Renal cortical epithelial cell (primary cell): ENCODE measurements around the gene APOBEC3C. TPM values are rescaled to one million over a fixed set of nuclear protein-coding genes. Genes with fewer than 3 reads are reported as not detected.
"Not testable (repeated sequence)": the region's sequence is repeated elsewhere in the genome, so short reads cannot be mapped to it uniquely, and the experiment has no call there.

ENCODE experiments used
- DNase-seq: peaks from one replicate; pipeline ENCODE4 v3.0.0-alpha.2; 2011; ENCODE audit warnings: low read depth
- total RNA-seq: library from RNA; depleted of rRNA; stranded (reverse); fragments of >200 nt; gene quantifications from 2 replicates; pipeline ENCODE4 v1.2.3, GENCODE V29; 2014

Gene APOBEC3C
- total RNA-seq, 1 donor from 2014 or later = 8.0 TPM

DNA sequence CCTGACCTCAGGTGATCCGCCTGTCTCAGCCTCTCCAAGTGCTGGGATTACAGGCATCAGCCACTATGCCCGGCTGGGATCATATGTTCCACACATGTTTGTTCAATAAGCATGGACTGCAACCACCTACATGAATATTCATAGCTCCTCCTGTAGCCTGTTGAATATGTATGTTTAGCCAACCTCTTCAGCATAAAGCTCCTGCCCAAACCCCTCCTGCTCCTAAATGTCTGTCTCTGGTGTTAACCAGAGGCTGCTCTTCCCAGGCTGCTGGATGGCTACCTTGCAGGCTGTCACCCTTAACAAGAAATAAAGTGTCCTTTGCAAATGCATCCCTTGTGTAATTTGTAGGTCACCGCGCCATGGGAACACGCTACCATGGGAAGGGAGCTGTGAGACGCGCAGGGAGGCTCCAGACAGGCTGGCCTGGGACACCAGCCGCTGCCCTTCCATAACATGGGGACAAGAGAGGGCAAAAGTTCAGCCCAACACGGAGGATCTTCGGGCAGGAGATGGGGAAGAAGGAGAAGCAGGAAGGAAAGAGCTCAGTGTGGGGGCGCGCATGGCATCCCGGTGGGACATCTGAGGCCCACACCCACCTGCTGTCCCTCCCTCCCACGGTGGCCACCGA lies 6.1 kb downstream of the APOBEC3C start:
- peak; percentile 4 for DNase-seq

DNA sequence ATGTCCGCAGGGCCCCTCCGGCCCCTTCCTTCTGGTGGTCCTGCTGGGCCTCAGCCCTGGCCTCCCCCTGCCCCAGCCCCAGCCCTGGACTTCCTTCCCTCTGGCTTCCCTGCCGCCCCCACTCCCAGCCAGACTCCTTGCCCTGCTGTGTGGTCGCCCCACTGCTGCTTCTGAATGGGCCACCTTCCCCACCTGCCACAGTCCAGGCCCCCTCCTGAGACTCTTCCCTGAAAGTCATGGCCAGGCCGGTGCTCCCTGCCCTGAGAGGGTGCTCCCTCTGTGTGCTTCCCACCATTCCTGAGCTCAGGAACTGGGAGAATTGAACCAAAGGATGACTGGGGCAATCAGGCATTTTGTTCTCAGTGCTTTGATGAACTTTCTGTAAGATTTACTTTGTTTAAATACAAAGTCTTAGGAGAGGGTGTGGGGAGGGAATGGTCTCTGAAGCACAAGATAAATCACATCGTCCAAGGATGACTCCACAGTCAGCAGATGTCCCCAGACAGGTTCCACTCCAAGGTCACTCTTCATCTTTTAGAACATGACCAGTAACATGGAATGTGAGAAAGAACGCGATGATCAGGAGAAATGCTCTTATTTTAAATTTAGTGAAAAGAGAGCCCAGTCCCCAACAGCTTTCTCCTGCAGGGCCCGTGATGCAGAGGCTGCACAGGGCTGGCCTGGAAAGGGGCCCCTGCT lies 7.6 kb downstream of the APOBEC3C start:
- DNase-seq = no peak

- DNase-seq = no peak
These were observed 10.7 kb downstream of the APOBEC3C start for GRCh38 chr22:39024519-39025308.

GRCh38 chr22:39026509-39027150 lies 12.6 kb downstream of the APOBEC3C start:
- no peak for DNase-seq

GRCh38 chr22:39027717-39028116 lies 13.7 kb downstream of the APOBEC3C start:
- DNase-seq = no peak

GRCh38 chr22:39028281-39028680 lies 14.2 kb downstream of the APOBEC3C start:
- no peak for DNase-seq

DNA sequence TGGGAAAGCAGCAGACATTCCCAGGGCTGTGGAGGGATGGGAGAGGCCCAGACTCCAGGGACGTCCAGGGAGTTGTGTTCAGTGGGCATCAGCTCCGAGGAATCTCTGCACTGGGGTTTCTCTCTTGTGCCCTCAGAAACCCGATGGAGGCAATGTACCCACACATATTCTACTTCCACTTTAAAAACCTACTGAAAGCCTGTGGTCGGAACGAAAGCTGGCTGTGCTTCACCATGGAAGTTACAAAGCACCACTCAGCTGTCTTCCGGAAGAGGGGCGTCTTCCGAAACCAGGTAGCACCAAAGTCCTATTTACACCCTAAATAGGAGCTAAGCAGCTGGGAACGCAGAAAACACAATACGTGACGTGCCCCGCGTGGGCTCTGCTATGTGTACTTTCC lies 15.2 kb downstream of the APOBEC3C start:
- DNase-seq = no peak

GRCh38 chr22:39030705-39031104 lies 16.6 kb downstream of the APOBEC3C start:
- DNase-seq = no peak

DNA sequence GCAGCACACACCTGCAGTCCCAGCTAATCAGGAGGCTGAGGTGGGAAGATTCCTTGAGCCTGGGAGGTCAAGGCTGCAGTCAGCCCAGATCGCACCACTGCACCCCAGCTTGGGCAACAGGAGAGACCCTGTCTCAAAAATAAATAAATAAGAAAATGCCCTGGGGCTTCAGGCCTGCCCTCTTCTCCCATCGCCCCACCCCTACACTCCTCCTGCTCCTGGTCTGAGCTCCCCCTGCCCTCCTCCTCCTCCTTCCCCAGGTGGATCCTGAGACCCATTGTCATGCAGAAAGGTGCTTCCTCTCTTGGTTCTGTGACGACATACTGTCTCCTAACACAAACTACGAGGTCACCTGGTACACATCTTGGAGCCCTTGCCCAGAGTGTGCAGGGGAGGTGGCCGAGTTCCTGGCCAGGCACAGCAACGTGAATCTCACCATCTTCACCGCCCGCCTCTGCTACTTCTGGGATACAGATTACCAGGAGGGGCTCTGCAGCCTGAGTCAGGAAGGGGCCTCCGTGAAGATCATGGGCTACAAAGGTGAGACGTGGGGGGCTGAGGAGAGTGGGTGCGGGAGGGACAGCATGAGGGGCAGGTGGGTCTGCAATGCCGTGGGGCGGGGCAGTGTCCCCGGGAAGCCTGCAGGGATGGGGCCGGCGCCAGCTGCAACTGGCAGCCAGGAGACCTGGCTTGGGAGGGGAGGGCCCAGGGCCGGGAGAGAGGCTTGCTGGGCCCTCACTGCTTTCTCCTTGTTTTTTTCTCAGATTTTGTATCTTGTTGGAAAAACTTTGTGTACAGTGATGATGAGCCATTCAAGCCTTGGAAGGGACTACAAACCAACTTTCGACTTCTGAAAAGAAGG lies 17.6 kb downstream of the APOBEC3C start:
- DNase-seq = not testable (repeated sequence)

- DNase-seq = not testable (repeated sequence)
These were observed 23.0 kb downstream of the APOBEC3C start for GRCh38 chr22:39037071-39037470.

DNA sequence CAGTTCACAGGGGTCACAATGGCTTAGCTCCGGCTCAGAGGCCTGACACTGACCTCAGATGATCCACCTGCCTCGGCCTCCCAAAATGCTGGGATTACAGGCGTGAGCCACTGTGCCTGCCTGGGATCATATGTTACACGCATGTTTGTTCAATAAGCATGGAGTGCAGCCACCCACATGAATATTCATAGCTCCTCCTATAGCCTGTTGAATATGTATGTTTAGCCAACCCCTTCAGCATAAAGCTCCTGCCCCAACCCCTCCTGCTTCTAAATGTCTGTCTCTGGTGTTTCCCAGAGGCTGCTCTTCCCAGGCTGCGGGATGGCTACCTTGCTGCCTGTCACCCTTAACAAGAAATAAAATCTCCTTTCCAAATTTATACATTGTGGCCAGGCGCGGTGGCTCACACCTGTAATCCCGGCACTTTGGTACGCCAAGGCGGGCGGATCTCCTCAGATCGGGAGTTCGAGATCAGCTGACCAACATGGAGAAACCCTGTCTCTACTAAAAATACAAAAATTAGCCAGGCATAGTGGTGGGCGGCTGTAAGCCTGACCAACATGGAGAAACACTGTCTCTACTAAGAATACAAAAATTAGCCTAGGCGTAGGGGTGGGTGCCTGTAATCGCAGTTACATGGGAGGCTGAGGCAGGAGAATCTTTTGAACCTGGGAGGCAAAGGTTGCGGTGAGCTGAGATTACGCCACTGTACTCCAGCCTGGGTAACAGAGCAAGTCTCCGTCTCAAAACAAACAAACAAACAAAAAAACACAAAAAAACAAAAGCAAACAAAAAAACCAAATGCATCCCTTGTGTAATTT lies 25.5 kb downstream of the APOBEC3C start:
- no peak for DNase-seq

- not testable (repeated sequence) for DNase-seq
These were observed 26.1 kb downstream of the APOBEC3C start for GRCh38 chr22:39040155-39040537.

- peak; percentile 44 for DNase-seq
These were observed 26.7 kb downstream of the APOBEC3C start, which contains the start of gene APOBEC3F for GRCh38 chr22:39040538-39041296. Gene APOBEC3F (plus strand): TSS chr22:39040864. CDS start chr22:39040961, 97 bp downstream.

GRCh38 chr22:39041908-39042307 lies 27.9 kb downstream of the APOBEC3C start:
- no peak for DNase-seq

DNA sequence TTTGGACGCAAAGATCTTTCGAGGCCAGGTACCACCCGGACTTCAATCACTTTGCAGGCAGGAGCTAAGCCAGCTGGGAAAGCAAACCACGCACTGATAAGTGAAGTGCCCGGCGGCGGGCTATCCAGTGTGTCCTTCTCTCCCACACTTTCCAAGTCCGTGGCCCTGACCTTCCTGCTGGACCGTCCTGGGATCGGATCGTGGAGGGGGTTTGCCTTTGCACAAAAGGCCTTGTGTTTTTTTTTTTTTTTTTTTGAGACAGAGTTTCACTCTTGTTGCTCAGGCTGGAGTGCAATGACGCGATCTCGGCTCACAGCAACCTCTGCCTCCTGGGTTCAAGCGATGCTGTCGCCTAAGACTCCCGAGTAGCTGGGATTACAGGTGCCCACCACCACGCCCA lies 29.0 kb downstream of the APOBEC3C start:
- DNase-seq = not testable (repeated sequence)

DNA sequence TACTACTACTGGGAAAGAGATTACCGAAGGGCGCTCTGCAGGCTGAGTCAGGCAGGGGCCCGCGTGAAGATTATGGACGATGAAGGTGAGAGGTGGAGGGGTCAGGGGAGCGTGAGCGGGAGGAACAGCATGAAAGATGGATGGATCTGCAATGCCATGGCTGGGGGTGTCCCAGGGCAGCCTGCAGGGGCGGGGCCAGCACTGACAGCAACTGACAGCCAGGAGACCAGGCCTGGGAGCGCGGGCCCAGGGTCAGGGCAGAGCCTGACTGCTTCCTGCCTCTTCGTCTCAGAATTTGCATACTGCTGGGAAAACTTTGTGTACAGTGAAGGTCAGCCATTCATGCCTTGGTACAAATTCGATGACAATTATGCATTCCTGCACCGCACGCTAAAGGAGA lies 31.1 kb downstream of the APOBEC3C start:
- DNase-seq = not testable (repeated sequence)

DNA sequence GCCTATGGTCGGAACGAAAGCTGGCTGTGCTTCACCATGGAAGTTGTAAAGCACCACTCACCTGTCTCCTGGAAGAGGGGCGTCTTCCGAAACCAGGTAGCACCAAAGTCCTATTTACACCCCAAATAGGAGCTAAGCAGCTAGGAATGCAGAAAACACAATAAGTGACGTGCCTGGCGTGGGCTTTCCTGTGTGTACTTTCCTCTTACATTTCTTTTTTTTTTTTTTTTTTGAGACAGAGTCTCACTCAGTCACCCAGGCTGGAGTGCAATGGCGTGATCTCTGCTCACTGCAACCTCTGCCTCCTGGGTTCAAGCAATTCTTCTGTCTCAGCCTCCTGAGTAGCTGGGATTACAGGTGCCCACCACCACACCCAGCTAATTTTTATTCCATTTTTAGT lies 35.4 kb downstream of the APOBEC3C start:
- DNase-seq = not testable (repeated sequence)

GRCh38 chr22:39051844-39052495 lies 37.9 kb downstream of the APOBEC3C start:
- DNase-seq = not testable (repeated sequence)

GRCh38 chr22:39055658-39056057 lies 41.6 kb downstream of the APOBEC3C start:
- no peak for DNase-seq
